HG03064 (cell line): ENCODE measurements around the gene PSME3.

ENCODE experiments used
- ATAC-seq: cut with Tn5 transposase; IDR thresholded peaks from one replicate; pipeline ENCODE4 v1.9.1; 2021; ENCODE audit warnings: low read depth; ENCODE audit not compliant: unreplicated experiment

PSME3 gene

DNA sequence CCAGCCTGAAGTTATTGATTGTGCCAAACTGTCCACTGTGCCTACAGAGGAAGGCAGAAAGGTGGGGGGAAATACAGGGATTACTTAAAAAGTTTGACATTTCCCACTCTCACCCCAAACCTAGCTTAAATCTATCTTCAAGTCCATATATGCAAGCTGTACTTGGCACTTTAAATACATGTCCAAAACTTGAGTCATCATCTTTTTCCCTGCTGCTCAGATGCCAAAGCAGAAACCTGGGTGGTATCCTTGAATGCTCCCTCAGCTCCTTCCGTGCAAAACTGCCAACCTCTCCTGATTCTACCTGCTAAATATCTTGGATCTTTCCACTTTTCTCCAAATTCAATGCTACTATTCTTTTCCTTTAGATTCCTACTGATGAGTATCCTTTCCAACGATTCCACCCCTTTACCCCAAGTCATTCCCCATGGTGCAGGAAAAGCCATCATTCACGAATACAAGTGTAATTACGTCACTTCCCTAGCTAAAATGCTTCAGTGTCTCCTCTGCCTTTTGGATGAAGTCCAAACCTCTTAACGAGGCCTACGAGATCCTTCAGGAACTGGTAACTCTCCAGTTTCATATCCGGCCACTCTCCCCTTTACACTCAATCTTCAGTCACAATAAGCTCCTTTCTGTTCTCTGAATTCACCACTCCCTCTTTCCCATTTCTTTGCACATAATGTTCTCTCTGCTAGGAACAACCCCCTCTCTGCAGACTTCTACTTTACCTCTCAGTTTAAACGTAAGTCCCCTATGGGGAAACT, 18.4 kb upstream of the PSME3 start:
- ATAC-seq: no peak

DNA sequence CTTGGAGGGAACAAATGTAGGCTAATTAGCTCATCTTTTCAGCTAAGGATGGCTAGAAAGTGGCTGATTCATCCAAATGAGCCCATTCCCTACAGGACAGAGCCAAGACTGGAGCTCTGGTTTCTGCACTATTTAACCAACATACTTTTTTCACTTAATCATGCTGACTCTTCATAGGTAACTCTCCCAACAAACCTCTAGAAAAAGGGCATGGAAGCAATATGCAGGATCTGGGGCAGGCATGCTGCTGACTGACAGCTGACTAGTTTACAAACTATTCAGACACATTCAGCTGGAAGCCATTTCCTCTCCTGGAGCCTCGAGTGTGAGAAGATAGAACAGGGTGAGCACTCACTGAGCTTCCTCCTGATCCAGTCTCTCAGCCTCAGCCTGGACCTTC, 15.3 kb upstream of the PSME3 start:
- ATAC-seq: no peak

DNA sequence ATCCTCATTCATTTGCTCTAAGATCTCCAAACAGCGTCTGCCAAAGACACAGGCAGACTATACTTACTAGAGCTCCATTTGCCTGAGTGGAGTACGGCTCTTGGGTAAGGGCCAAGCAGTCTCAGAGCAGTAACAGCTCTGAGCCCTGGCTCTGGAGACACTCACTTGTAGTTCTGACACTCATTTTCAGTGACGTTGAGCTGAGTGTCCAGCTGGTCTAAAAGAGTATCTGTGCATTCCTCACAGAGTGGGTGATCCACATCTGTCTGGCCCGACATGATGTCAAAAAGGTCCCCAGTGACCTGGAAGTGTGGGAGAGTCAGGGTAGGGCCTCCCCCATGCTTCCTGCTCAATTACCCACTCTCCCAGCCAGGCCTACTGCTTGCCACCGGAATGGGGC, 14.8 kb upstream of the PSME3 start:
- ATAC-seq: no peak

GRCh38 chr17:42819939-42820535, 13.2 kb upstream of the PSME3 start:
- no peak for ATAC-seq

- no peak for ATAC-seq
These were observed 12.0 kb upstream of the PSME3 start for GRCh38 chr17:42821176-42821575.

GRCh38 chr17:42827472-42827871, 5.7 kb upstream of the PSME3 start:
- no peak for ATAC-seq

GRCh38 chr17:42830971-42831370, 2.2 kb upstream of the PSME3 start:
- no peak for ATAC-seq

DNA sequence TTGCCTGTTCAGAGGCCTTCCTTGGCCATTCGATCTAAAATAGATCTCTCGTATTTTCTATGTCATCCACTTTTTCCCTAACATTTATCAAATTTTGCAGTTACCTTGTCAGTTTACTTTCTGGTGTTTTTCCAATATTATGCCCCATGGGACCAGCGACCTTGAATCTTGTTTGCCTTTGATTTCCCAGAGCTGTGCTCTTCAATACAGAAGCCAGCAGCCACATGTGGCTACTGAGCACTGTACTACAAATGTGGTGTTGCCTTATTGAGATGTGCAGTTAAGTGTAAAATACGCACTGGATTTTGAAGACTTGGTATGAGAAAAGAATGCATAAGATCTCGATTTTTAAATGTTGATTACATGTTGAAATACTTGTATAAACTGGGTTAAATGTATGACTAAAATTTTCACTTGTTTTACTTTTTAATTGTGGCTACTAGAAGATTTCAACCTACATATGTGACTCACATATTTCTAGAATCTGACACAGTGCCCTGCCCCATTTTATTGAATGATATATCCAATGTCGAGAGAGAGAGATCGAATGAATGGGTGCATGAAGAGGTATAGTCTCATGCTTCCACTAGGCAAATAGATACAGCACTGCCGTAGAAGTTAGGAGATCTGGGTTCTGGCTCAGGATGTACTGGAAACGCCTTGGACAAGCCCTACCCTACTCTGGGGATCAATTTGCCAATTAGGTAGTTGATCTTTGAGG, 824 bp upstream of the PSME3 start:
- no peak for ATAC-seq

DNA sequence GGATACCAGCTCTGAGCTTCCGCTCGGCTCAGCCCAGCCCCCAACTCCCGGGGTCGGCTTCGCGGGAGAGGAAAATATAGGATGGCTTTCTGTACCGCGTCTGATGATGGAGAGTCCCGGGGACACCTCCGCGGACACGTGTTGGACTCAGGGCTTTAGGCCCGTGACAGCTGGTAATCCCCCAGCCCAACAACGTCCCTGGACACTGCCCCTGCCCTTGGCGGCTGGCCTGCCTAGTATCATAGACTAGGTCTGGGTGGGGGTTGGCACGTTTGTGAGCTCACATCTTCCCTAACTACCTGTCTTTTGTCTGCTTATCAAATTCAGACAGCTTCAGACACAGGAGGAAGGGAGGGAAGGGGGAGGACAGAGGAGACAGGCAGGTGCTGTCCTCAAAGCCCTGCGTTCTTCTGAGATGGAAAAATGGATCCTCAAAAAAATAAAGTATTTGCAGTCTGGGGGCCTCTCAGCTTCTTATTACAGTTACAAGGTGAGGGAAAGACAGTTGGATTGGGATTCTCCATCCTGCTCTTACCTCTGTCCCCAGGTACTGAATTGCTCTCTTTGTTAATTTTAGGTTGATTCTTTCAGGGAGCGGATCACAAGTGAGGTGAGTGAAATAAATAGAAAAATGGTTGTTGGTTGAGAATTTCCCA, 698 bp downstream of the PSME3 start:
- no peak for ATAC-seq

GRCh38 chr17:42835732-42836131, 2.5 kb downstream of the PSME3 start:
- ATAC-seq: no peak

GRCh38 chr17:42841975-42842685, 8.9 kb downstream of the PSME3 start:
- ATAC-seq: no peak

DNA sequence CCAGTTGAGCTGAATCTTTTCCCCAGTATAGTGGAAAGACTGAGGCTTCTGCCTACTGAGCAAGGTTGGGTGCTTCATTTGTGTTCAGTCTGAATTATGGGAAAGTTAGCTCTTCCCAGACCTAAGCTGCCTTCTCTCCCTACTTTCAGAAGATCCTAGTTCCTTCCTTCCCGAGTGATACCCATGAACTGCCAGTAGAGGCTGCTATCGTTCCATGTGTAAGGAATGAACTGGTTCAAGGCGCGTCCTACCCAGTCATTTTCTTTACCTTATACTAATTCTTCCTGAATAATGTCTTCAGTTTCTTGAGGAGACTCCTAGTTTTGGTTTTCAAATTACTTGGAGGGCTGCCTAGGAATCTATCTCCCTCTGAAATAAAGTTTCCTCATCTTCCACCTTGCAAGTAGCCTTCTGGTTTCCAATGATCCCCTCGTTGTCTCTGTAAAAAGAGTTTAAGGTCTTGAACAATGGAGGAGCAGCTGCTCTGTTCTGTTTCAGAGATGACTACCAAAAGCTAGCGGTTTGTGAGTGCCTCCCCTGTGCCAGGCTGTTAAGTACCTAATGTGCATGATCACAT, 10.2 kb downstream of the PSME3 start:
- no peak for ATAC-seq

DNA sequence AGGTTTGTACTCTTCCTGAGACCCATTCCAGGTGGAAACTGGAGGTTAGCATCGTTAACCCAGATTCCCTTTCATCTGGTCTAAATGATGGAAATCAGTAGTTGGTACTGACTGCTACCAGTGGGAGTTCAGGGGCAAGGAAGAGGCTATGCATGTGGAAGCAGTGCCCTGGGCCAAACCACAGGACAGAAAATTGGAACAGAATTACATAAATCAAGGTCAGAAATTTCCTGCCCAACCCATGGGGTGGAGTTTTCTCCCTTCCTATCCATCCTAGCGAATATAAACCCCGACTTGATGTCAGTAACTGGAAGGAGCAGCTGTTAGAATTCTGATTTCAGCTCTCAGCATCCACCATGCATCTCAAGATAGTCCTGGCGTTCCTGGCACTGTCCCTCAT, 11.1 kb downstream of the PSME3 start, which contains the start of gene AOC2:
Gene AOC2 (plus strand): TSS at position 310 of the 400 bp plus-strand sequence. CDS start 47 bp downstream, at position 357.
- no peak for ATAC-seq

DNA sequence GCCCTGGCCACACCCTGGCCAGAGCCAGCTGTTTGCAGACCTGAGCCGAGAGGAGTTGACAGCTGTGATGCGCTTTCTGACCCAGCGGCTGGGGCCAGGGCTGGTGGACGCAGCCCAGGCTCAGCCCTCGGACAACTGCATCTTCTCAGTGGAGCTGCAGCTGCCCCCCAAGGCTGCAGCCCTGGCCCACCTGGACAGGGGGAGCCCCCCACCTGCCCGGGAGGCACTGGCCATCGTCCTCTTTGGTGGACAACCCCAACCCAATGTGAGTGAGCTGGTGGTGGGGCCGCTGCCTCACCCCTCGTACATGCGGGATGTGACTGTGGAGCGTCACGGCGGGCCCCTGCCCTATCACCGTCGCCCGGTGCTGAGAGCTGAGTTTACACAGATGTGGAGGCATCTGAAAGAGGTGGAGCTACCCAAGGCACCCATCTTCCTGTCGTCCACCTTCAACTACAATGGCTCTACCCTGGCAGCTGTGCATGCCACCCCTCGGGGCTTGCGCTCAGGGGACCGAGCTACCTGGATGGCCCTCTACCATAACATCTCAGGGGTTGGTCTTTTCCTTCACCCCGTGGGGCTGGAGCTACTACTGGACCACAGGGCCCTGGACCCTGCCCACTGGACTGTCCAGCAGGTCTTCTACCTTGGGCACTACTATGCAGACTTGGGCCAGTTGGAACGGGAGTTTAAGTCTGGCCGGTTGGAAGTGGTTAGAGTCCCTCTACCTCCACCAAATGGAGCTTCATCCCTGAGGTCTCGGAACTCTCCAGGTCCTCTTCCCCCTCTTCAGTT, 11.8 kb downstream of the PSME3 start:
- ATAC-seq: no peak

- no peak for ATAC-seq
These were observed 12.3 kb downstream of the PSME3 start for GRCh38 chr17:42845556-42845917.

GRCh38 chr17:42845918-42846593, 12.9 kb downstream of the PSME3 start:
- ATAC-seq: no peak

- no peak for ATAC-seq
These were observed 13.5 kb downstream of the PSME3 start for GRCh38 chr17:42846594-42847280.

DNA sequence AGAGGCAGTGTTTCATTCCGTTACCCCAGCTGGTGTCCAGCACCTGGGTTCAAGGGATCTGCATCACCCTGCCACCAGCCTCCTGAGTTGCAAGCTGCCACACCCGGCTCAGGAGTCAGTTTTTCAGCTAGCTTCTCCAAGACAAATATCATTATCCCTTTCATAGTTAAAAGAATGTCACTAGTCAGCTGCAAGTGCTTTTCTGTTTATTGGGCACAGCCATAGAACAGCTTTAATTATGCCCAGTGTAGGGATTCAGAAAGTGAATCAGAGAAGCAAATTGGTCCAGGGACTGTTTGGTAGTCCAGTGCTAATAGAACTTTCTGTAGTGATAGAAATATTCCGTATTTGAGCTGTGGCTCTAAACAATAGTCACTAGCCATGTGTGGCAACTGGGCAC, 14.9 kb downstream of the PSME3 start:
- no peak for ATAC-seq
